Measurements from ENCODE around the gene RYK.

Gene RYK

DNA sequence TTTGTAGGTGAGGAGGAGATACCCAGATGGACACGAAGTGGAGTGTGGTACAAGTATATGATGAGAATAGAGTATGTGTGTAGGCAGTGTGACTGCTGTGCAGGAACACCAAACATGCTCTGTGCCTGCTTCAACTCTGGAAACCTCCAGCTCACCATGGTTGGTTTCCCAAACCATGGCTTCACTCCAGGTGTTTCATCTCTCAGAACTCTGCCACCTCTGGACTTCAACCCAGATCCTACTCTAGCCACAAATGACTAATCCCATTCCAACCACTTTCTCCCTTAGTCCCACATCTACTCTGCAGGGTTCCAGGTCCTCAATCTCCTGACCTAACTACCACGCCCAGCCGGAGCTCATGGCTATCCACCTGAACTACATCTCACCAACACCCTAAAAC is 102.1 kb downstream of the RYK start:
- DNase-seq = no peak

DNA sequence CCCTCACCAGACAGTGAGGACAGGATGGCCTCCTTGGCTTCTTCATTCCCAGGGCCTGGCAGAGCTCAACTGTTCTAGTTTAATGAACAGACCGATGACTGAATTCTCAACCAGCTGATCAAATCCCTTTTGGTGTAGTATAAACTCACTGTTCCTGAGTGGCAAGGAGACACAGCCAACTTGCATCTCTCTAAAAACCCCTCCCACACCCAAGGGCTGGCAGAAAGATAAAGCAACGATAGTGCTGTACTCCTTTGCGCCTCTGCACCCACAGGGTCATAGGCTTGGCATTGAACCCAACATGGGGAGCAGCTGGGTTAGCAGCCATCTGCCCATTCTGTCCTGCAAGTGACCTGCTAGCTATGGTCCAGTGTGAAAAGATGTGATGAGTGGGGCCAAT is 103.2 kb downstream of the RYK start:
- no peak for DNase-seq

DNA sequence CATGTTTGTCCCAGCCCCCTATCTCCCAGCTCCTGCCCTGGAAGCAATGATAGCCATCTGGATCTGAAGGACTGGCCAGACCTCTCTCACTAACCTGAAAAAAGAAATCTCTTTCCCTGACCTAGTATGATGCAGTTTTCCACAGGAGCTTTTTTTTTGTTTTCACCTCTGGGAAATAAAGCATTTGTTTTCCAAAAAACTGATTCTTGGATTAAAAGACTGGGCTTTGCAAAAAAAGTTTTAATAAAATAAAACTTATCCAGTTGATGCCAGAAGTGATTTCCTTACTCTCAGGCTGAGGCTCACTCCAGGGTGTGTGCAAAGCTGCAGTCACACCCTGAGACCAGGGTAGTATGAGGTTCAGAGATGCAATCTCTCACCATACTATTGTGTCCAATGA is 104.0 kb downstream of the RYK start:
- DNase-seq = no peak

DNA sequence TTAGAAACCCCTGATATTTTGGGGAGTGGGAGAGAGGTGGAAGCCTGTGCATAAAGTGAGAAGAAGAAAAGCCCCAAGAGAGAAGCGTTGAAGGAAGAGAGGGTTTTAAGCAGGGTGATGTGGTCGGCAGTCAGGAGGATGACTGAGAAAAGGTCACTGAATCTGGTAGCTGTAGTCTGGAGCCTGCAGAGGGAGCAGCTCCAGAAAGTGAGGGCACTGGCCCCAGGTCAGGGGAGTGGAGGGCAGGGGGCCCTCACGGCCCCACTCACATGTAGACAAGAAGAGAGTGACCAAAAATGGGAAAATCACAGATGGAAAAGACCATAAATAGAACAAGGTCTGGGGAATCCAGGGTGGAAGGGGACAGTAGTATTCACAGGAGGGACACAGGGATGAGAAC is 105.5 kb downstream of the RYK start:
- no peak for DNase-seq

DNA sequence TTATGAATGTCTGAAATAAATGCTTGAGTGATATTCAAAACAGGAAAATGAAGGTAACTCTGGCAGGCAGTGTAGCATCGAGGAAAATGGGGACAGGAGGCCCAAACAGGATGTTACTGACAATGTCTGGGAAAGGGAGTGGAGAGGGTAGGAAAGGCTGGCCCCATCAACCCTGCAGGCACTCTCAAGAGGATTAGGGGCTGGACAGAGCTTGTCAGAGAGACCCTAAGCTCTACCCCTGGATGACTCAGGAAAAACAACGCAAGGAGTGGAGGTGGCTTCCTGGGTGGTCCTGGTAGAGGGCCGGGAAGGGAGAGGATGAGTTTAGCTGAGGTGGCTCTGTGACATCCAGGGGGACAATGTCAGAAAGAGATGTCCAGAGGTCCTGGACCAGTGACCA is 106.0 kb downstream of the RYK start:
- DNase-seq = no peak

DNA sequence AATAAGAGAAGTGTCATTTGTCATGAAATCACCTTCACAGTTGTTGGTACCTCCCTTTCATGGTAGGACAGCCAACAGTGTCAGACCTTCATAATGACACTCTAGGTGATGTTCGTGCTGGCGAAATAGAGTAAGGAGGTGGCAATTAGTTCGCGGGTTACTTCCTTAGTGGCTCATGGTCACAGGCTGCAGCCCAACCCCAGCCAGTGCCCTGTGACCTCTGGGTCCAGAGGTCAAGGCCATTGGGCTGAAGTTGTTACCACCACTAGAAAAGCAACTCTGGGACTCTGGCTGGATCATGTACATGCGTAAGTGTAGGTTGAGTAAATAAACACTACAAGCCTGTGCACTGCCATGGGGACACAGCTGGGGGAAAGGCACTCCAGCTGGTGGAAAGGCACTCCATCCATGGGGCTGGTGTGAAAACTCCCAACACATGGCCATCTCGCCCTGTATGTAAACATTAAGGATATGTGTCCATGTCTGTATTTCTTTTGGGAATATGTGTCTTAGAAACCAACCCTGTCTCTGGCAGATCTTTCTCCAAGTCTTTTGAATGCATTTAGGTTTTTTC is 106.7 kb downstream of the RYK start:
- DNase-seq = no peak

DNA sequence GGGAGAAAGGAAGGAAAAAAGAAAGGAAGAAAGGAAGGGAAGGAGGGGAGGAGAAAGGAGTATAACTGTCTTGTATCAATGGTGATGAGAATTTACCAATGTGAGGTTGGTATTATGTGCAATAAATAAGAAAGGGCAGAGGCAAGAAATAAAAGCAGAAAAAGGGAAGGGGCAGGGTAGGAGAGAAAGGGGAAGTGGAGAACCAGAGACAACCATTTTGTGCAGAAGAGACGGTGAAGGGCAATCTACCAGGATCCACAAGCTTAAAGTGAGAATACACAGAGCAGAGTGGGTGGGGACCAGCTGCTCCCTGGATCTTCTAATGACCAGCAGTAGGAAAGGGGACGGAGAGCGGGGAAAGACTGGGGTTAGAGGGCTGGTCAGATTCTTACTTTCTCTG is 114.1 kb downstream of the RYK start:
- DNase-seq = no peak

DNA sequence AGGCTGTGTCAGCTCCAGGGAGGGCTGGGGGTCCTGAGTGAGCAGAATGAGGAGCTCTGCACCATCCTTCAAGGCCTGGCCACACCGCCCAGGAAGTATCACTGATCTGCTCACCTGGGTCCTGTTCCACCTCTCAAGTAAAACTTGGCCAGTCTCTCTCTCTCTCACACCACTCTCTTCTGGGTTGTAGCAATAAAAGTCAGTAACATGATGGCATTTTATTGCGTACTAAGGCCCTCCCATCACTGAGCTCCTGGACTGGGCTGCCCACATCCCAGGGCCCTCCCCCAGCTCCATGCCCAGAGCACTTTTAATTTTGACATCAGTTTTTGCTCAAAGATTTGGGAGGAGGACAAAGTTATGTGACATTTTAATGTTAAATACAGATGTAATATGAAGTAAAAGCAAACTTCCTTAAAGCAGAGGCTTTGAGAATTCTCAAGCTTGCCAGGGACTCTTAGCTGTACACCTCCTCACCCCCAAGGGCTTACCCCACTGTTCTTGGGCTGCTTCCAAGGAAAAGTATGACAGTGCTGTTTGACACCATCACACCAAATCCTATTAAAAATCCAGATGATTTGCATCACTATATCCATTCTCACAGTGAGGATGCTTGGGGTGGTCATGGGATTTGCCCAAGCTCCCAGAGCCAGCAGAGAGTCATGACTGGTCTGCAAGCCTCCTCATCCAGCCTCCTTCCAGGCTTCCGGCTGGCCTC is 115.8 kb downstream of the RYK start:
- DNase-seq = no peak

DNA sequence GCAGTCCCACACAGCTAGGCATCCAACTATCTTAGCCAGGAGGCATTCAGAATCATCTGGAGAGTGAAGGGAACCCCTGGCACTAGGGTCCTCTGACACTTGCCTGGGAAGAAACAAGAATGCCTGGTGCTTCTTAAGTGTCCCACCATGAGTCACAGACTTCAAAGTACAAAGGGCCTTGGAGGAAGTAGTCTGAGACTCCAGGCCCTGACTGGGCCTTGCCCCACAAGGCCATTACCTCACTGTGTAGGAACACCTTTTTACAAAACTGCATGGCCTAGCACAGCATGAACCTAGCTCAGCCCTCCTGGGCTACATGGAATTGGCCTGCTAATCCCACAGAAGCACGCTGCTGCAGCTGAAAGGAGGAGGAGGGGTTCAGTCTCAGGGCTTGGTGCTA is 116.4 kb downstream of the RYK start:
- DNase-seq = no peak

DNA sequence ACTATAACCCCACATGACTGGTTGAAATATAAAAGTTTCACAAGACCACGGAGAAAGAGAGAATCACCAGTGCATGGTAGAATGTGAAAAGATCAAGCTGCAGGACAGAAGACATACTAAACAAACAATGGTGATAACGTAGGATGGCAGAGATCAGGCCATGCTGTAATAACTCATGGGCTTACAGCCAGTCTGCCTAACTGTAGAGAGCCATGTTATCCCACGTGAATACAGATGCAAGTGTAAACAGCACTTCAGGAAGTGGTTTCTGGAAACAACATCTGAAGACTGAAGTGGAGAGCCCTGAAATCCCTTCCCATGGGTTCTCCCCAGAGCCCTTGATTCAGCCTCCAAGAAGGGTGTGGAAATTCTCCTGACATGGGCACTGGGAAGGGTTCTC is 117.7 kb downstream of the RYK start:
- no peak for DNase-seq

DNA sequence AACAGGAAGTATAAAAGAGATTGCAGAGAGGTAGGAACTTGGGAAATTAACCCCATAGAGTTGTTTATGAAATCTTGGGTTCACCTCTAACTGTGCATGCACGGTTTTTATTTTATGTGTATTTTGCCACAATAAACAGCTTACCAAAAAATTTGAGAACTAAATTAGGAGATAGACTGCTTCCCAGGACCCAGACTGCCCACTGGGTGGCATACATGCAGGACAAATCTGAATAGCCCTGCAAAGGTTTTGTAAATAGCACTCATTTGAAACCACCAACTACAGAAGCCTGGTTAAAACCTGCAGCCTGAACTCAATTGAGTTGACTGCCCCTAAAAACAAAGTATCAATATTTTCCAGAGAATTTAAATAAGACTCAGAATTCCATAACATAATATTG is 124.5 kb downstream of the RYK start:
- DNase-seq = no peak

DNA sequence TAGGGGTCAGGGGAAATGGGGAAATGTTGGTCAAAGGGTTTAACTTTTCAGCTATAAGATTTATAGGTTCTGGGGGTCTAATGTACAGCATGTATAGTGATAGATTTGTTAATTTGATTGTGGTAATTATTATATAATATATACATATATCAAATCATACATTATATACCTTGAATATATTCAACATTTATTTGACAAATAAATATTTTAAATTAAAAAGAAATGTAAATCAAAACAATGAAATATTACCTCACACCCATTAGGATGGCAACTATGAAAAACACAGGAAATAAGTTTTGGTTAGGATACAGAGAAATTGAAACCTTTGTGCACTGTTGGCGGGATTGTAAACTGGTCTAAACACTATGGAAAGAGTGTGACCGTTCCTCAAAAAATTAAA is 135.9 kb downstream of the RYK start:
- DNase-seq = no peak

DNA sequence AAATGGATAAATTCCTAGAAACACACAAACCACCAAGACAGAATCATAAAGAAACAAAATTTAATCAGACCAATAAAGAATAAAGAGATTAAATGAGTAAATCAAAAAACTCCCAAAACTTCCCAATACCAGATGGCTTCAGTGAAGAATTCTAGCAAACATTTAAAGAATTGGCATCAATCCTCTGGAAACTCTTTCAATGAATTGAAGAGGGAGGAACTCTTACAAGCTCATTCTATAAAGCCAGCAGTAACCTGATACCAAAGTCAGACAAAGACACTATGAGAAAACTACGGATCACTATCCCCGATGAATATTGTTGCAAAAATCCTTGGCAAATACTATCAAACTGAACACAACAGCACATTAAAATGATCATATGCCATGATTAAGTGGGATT is 139.0 kb downstream of the RYK start:
- no peak for DNase-seq

DNA sequence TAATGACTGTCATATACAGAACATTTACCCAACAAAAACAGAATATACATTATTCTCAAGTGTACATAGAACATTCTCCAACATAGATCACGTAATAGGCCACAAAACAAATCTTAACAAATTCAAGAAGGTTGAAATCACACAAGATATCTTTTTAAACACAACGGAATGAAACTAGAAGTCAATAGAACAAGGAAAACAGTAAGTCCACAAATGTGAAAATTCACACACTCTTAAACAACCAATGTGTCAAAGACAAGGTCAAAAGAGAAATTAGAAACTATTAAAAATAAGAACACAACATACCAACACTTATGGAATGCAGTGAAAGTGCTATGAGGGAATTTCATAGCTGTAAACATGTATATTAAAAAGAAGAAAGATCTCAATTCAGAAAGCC is 139.7 kb downstream of the RYK start:
- no peak for DNase-seq

Measured in C1 segment of cervical spinal cord (tissue), 14 donors.